Panc1 (cell line): ENCODE results near the gene SELENOI.

Source experiments
- POLR2AphosphoS5 ChIP-seq: IDR thresholded peaks from 2 replicates; pipeline ENCODE4 v1.6.1; 2012; ENCODE audit warnings: mild to moderate bottlenecking, low read depth, low read length, moderate library complexity
- SIN3A ChIP-seq: IDR thresholded peaks from 2 replicates; pipeline ENCODE4 v1.6.1; 2012; ENCODE audit warnings: low read depth, mild to moderate bottlenecking, low read length, moderate library complexity, borderline replicate concordance; ENCODE audit not compliant: insufficient read depth
- TF ChIP-seq, protein P1 (sequence below): fragments of 450-650 bp; IDR thresholded peaks from 2 replicates; pipeline ENCODE4 v1.5.1; 2017; ENCODE audit warnings: mild to moderate bottlenecking
- TF ChIP-seq, protein P2 (sequence below), 2 experiments: IDR thresholded peaks; 2 replicates each; pipeline ENCODE4 v1.6.1; 2011 to 2012; ENCODE audit warnings: low read depth in 2 of 2, control low read depth in 1 of 2, low read length in 1 of 2, mild to moderate bottlenecking in 1 of 2, moderate library complexity in 1 of 2; ENCODE audit not compliant: insufficient read depth in 1 of 2

GRCh38 chr2:26312471-26312870 is 33.5 kb upstream of the SELENOI start:
- TF ChIP-seq, protein P1, sequence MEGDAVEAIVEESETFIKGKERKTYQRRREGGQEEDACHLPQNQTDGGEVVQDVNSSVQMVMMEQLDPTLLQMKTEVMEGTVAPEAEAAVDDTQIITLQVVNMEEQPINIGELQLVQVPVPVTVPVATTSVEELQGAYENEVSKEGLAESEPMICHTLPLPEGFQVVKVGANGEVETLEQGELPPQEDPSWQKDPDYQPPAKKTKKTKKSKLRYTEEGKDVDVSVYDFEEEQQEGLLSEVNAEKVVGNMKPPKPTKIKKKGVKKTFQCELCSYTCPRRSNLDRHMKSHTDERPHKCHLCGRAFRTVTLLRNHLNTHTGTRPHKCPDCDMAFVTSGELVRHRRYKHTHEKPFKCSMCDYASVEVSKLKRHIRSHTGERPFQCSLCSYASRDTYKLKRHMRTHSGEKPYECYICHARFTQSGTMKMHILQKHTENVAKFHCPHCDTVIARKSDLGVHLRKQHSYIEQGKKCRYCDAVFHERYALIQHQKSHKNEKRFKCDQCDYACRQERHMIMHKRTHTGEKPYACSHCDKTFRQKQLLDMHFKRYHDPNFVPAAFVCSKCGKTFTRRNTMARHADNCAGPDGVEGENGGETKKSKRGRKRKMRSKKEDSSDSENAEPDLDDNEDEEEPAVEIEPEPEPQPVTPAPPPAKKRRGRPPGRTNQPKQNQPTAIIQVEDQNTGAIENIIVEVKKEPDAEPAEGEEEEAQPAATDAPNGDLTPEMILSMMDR = no peak
- TF ChIP-seq POLR2AphosphoS5 (no peak), SIN3A (no peak)
- TF ChIP-seq, protein P2, sequence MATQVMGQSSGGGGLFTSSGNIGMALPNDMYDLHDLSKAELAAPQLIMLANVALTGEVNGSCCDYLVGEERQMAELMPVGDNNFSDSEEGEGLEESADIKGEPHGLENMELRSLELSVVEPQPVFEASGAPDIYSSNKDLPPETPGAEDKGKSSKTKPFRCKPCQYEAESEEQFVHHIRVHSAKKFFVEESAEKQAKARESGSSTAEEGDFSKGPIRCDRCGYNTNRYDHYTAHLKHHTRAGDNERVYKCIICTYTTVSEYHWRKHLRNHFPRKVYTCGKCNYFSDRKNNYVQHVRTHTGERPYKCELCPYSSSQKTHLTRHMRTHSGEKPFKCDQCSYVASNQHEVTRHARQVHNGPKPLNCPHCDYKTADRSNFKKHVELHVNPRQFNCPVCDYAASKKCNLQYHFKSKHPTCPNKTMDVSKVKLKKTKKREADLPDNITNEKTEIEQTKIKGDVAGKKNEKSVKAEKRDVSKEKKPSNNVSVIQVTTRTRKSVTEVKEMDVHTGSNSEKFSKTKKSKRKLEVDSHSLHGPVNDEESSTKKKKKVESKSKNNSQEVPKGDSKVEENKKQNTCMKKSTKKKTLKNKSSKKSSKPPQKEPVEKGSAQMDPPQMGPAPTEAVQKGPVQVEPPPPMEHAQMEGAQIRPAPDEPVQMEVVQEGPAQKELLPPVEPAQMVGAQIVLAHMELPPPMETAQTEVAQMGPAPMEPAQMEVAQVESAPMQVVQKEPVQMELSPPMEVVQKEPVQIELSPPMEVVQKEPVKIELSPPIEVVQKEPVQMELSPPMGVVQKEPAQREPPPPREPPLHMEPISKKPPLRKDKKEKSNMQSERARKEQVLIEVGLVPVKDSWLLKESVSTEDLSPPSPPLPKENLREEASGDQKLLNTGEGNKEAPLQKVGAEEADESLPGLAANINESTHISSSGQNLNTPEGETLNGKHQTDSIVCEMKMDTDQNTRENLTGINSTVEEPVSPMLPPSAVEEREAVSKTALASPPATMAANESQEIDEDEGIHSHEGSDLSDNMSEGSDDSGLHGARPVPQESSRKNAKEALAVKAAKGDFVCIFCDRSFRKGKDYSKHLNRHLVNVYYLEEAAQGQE (IDR thresholded peaks at IDR 0.05; ENCODE audit: insufficient read depth in 1 of 2, low read depth in 2 of 2, low read length in 1 of 2) = no peak
